Neuronal stem cell (in vitro differentiated cells): Measurements from ENCODE around the gene EHBP1L1.

Experiments
- DNase-seq: peaks from one replicate; pipeline ENCODE4 v3.0.0-alpha.2; 2013; ENCODE audit warnings: low spot score
- H2AFZ ChIP-seq: one replicate; pipeline ENCODE4 v1.6.1; 2013; ENCODE audit warnings: mild to moderate bottlenecking, low read length, inconsistent platforms
- H2AK5ac ChIP-seq: 2 replicates; pipeline ENCODE4 v1.6.1; 2013; ENCODE audit warnings: low read depth, mild to moderate bottlenecking, inconsistent platforms, low read length, moderate library complexity, mixed read lengths
- H2BK120ac ChIP-seq: 2 replicates; pipeline ENCODE4 v1.6.1; 2013; ENCODE audit warnings: low read depth, mild to moderate bottlenecking, inconsistent platforms, low read length, moderate library complexity, mixed read lengths
- H2BK12ac ChIP-seq: one replicate; pipeline ENCODE4 v1.6.1; 2013; ENCODE audit warnings: low read length, inconsistent platforms
- H2BK15ac ChIP-seq: 2 replicates; pipeline ENCODE4 v1.6.1; 2013; ENCODE audit warnings: mild to moderate bottlenecking, low read length, inconsistent platforms, mixed read lengths
- H2BK5ac ChIP-seq: one replicate; pipeline ENCODE4 v1.6.1; 2013; ENCODE audit warnings: inconsistent platforms, mild to moderate bottlenecking, low read length, moderate library complexity
- H3K14ac ChIP-seq: one replicate; pipeline ENCODE4 v1.6.1; 2013; ENCODE audit warnings: low read length, inconsistent platforms
- H3K18ac ChIP-seq: 2 replicates; pipeline ENCODE4 v1.6.1; 2013; ENCODE audit warnings: low read length, inconsistent platforms
- H3K23ac ChIP-seq: 2 replicates; pipeline ENCODE4 v1.6.1; 2013; ENCODE audit warnings: low read depth, mild to moderate bottlenecking, mixed read lengths, low read length, inconsistent platforms; ENCODE audit not compliant: poor library complexity
- H3K27ac ChIP-seq: replicated peaks from 3 replicates; pipeline ENCODE4 v1.5.1; 2013; ENCODE audit warnings: low read length, inconsistent platforms
- H3K27me3 ChIP-seq, 3 experiments: 2 replicates each; pipeline ENCODE4 v1.6.1; 2013; ENCODE audit warnings: low read length in 3 of 3, mild to moderate bottlenecking in 2 of 3, inconsistent platforms in 1 of 3, low read depth in 1 of 3, mixed read lengths in 1 of 3, moderate library complexity in 1 of 3; ENCODE audit not compliant: control insufficient read depth in 3 of 3, insufficient read depth in 3 of 3
- H3K36me3 ChIP-seq, 2 donors: replicated peaks in 1 of 2; 2 replicates each; pipeline ENCODE4 v1.6.1; 2013; ENCODE audit warnings: low read length in 2 of 2; ENCODE audit not compliant: control insufficient read depth in 2 of 2, insufficient read depth in 2 of 2
- H3K4ac ChIP-seq: 2 replicates; pipeline ENCODE4 v1.6.1; 2013; ENCODE audit warnings: inconsistent platforms, mild to moderate bottlenecking, low read length, moderate library complexity
- H3K4me1 ChIP-seq, 2 donors: 1 replicate in 1 of 2; 2 replicates in 1 of 2; pipeline ENCODE4 v1.6.1; 2013; ENCODE audit warnings: low read length in 2 of 2, low read depth in 1 of 2; ENCODE audit not compliant: control insufficient read depth in 2 of 2, insufficient read depth in 1 of 2
- H3K4me2 ChIP-seq: one replicate; pipeline ENCODE4 v1.6.1; 2013; ENCODE audit warnings: mild to moderate bottlenecking, low read length, inconsistent platforms; ENCODE audit not compliant: insufficient read depth, poor library complexity, severe bottlenecking
- H3K4me3 ChIP-seq, 2 donors: 2 replicates each; pipeline ENCODE4 v1.5.1; 2013; ENCODE audit warnings: low read length in 2 of 2, mild to moderate bottlenecking in 2 of 2, inconsistent platforms in 1 of 2, moderate library complexity in 1 of 2
- H3K79me1 ChIP-seq: one replicate; pipeline ENCODE4 v1.6.1; 2013; ENCODE audit warnings: low read depth, mild to moderate bottlenecking, inconsistent platforms, low read length, moderate library complexity
- H3K9ac ChIP-seq: one replicate; pipeline ENCODE4 v1.6.1; 2013; ENCODE audit warnings: mild to moderate bottlenecking, low read depth, low read length, inconsistent platforms; ENCODE audit not compliant: poor library complexity
- H3K9me3 ChIP-seq, 2 donors: replicated peaks in 1 of 2; 2 replicates each; pipeline versions ENCODE3 to v1.6.1; 2013; ENCODE audit warnings: low read length in 2 of 2, mild to moderate bottlenecking in 2 of 2, inconsistent platforms in 1 of 2, low read depth in 1 of 2, mixed read lengths in 1 of 2, moderate library complexity in 1 of 2; ENCODE audit not compliant: control insufficient read depth in 2 of 2, insufficient read depth in 1 of 2
- H4K8ac ChIP-seq: one replicate; pipeline ENCODE4 v1.6.1; 2013; ENCODE audit warnings: low read depth, mild to moderate bottlenecking, inconsistent platforms, low read length, moderate library complexity
- H4K91ac ChIP-seq: one replicate; pipeline ENCODE4 v1.6.1; 2013; ENCODE audit warnings: low read length, low read depth, mild to moderate bottlenecking, inconsistent platforms; ENCODE audit not compliant: poor library complexity
- WGBS, 2 donors: extraction: QIAGEN DNeasy Blood & Tissue Kit; methylation state at CpG; one replicate each; pipeline ENCODE4 v1.1.7; 2013; ENCODE audit warnings: missing lambda C conversion rate in 2 of 2, mixed read lengths in 1 of 2; ENCODE audit not compliant: insufficient read length in 2 of 2, insufficient replicate concordance in 1 of 2; ENCODE audit errors: extremely low coverage in 2 of 2; 5-methylcytosine and 5-hydroxymethylcytosine counted together

EHBP1L1 gene

GRCh38 chr11:65548395-65548794 is 27.5 kb upstream of the EHBP1L1 start:
- no peak overlapping the region for H3K9ac ChIP-seq
- H3K9me3 ChIP-seq = no peaks in the 10 kb centered on the region
- peaks cover 0 to 12% of the 10 kb centered on the region in 2 donors for H3K36me3 ChIP-seq
- H2BK15ac ChIP-seq = no peak overlapping the region
- H3K18ac ChIP-seq = no peak overlapping the region
- H3K4me1 ChIP-seq = peaks cover 0 to 11% of the 10 kb centered on the region in 2 donors
- peaks cover 5% of the 10 kb centered on the region for H3K79me1 ChIP-seq
- no peak overlapping the region for H3K4me2 ChIP-seq
- no peak overlapping the region for H3K4ac ChIP-seq
- H2BK5ac ChIP-seq = no peak overlapping the region
- H3K23ac ChIP-seq = no peak overlapping the region
- H2AFZ ChIP-seq = no peak overlapping the region
- DNase-seq = no peak
- no CpG with 5 or more reads among the region's 3 CpGs for WGBS, 2 donors
- H2AK5ac ChIP-seq = no peak overlapping the region
- H3K4me3 ChIP-seq = no peak overlapping the region
- H2BK12ac ChIP-seq = no peak overlapping the region
- no peak overlapping the region for H4K91ac ChIP-seq
- H3K27me3 ChIP-seq = peaks cover 0 to 52% (median 5%) of the 10 kb centered on the region in 3 experiments
- H3K14ac ChIP-seq = no peak overlapping the region
- no peak overlapping the region for H4K8ac ChIP-seq
- no peak overlapping the region for H2BK120ac ChIP-seq
- no peak overlapping the region for H3K27ac ChIP-seq

GRCh38 chr11:65549096-65549495 is 26.8 kb upstream of the EHBP1L1 start:
- peaks cover 0 to 52% (median 5%) of the 10 kb centered on the region in 3 experiments for H3K27me3 ChIP-seq

GRCh38 chr11:65551572-65552387 is 24.1 kb upstream of the EHBP1L1 start:
- Histone ChIP-seq H4K91ac (no peak overlapping the region), H3K18ac (peak overlapping the region; percentile 60), H3K27ac (no peak overlapping the region), H2BK5ac (no peak overlapping the region), H3K27me3 (peaks cover 0 to 37% (median 5%) of the 10 kb centered on the region in 3 experiments), H2BK120ac (no peak overlapping the region), H3K4me2 (no peak overlapping the region), H3K9me3 (no peaks in the 10 kb centered on the region), H2AK5ac (peak overlapping the region; percentile 33), H2BK15ac (no peak overlapping the region), H3K4me1 (peaks cover 13% of the 10 kb centered on the region in 2 donors), H3K9ac (no peak overlapping the region), H3K23ac (peak overlapping the region; percentile 66), H3K4ac (no peak overlapping the region), H3K4me3 (no peak overlapping the region), H3K14ac (no peak overlapping the region), H3K79me1 (peaks cover under 1% of the 10 kb centered on the region), H2BK12ac (no peak overlapping the region), H2AFZ (no peak overlapping the region), H4K8ac (no peak overlapping the region), H3K36me3 (peaks cover 0 to 12% of the 10 kb centered on the region in 2 donors)
- no CpG with 5 or more reads among the region's 17 CpGs for WGBS, 2 donors
- no peak for DNase-seq

More at GRCh38 chr11:65549096-65549495, 26.8 kb upstream of the EHBP1L1 start:
- no peak overlapping the region for H2BK12ac ChIP-seq
- H3K9me3 ChIP-seq = no peaks in the 10 kb centered on the region
- H4K8ac ChIP-seq = no peak overlapping the region
- peaks cover 2% of the 10 kb centered on the region for H3K79me1 ChIP-seq
- no peak for DNase-seq
- no peak overlapping the region for H3K9ac ChIP-seq
- H3K27ac ChIP-seq = no peak overlapping the region
- no peak overlapping the region for H2BK120ac ChIP-seq
- no peak overlapping the region for H2BK15ac ChIP-seq
- H3K4me1 ChIP-seq = peaks cover 0 to 15% of the 10 kb centered on the region in 2 donors
- no peak overlapping the region for H3K4ac ChIP-seq
- peaks cover 0 to 12% of the 10 kb centered on the region in 2 donors for H3K36me3 ChIP-seq
- H2AK5ac ChIP-seq = no peak overlapping the region
- H3K14ac ChIP-seq = no peak overlapping the region
- no peak overlapping the region for H3K18ac ChIP-seq
- WGBS, 2 donors = no CpG with 5 or more reads among the region's 3 CpGs
- peak overlapping the region in 1 of 2 donors; percentile 34 for H3K4me3 ChIP-seq
- H4K91ac ChIP-seq = no peak overlapping the region
- H2AFZ ChIP-seq = no peak overlapping the region
- H3K4me2 ChIP-seq = no peak overlapping the region
- no peak overlapping the region for H3K23ac ChIP-seq
- no peak overlapping the region for H2BK5ac ChIP-seq

- DNase-seq = no peak
- H4K8ac ChIP-seq = no peak overlapping the region
- H2BK12ac ChIP-seq = peak overlapping the region; percentile 99
- H3K36me3 ChIP-seq = peaks cover 0 to 12% of the 10 kb centered on the region in 2 donors
- no peak overlapping the region for H3K4me2 ChIP-seq
- H3K14ac ChIP-seq = peak overlapping the region; percentile 92
- no peak overlapping the region for H3K23ac ChIP-seq
- no peak overlapping the region for H4K91ac ChIP-seq
- peak overlapping the region; percentile 91 for H2AK5ac ChIP-seq
- peak overlapping the region; percentile 9 for H3K9ac ChIP-seq
- H2BK15ac ChIP-seq = peak overlapping the region; percentile 74
- H3K27me3 ChIP-seq = peaks cover 0 to 31% (median 3%) of the 10 kb centered on the region in 3 experiments
- WGBS, 2 donors = no CpG with 5 or more reads among the region's 9 CpGs
- no peak overlapping the region for H3K27ac ChIP-seq
- no peaks in the 10 kb centered on the region for H3K79me1 ChIP-seq
- no peaks in the 10 kb centered on the region for H3K9me3 ChIP-seq
- peaks cover 16 to 18% of the 10 kb centered on the region in 2 donors for H3K4me1 ChIP-seq
- no peak overlapping the region for H3K4me3 ChIP-seq
- no peak overlapping the region for H2BK120ac ChIP-seq
- H2AFZ ChIP-seq = no peak overlapping the region
- H2BK5ac ChIP-seq = peak overlapping the region; percentile 55
- peak overlapping the region; percentile 55 for H3K18ac ChIP-seq
- no peak overlapping the region for H3K4ac ChIP-seq
These were observed 23.4 kb upstream of the EHBP1L1 start for GRCh38 chr11:65552388-65552951.
